Neural cell (in vitro differentiated cells): ENCODE results near the gene AIP. TPM values are rescaled to one million over a fixed set of nuclear protein-coding genes. Genes with fewer than 3 reads are reported as not detected.

Experiments used
- H2AFZ ChIP-seq: fragments of 200-600, 300-800 bp; sonication (generic), shearing (Covaris generic); 2 replicates; pipeline ENCODE4 v1.6.0; 2014; ENCODE audit warnings: low read depth, mild to moderate bottlenecking, antibody characterized with exemption, low read length, moderate library complexity
- H3F3A ChIP-seq: fragments of 200-600 bp; shearing (Covaris generic); 2 replicates; pipeline ENCODE4 v1.6.1; 2016; ENCODE audit warnings: mild to moderate bottlenecking, moderate library complexity, mixed read lengths, antibody characterized with exemption, low read length; ENCODE audit not compliant: insufficient read depth, poor library complexity, severe bottlenecking
- H3K27ac ChIP-seq: fragments of 200-600, 300-800 bp; sonication (generic), shearing (Covaris generic); 2 replicates; pipeline ENCODE4 v1.5.1; 2014; ENCODE audit warnings: mild to moderate bottlenecking, low read length, moderate library complexity
- H3K27me3 ChIP-seq: fragments of 300-800, 200-600 bp; sonication (generic), shearing (Covaris generic); 2 replicates; pipeline ENCODE4 v1.6.0; 2014; ENCODE audit warnings: mild to moderate bottlenecking, low read depth, low read length, moderate library complexity; ENCODE audit not compliant: insufficient read depth
- H3K36me3 ChIP-seq: fragments of 300-800, 200-600 bp; sonication (generic), shearing (Covaris generic); 2 replicates; pipeline ENCODE4 v1.5.1; 2014; ENCODE audit warnings: mild to moderate bottlenecking, antibody characterized with exemption, low read length, moderate library complexity; ENCODE audit not compliant: insufficient read depth
- H3K4me2 ChIP-seq: fragments of 300-800, 200-600 bp; sonication (generic), shearing (Covaris generic); 2 replicates; pipeline ENCODE4 v1.6.0; 2014; ENCODE audit warnings: mild to moderate bottlenecking, low read length
- H3K4me3 ChIP-seq: fragments of 300-800, 200-600 bp; sonication (generic), shearing (Covaris generic); 2 replicates; pipeline ENCODE4 v1.5.1; 2014; ENCODE audit warnings: mild to moderate bottlenecking, low read length, moderate library complexity
- H3K79me2 ChIP-seq: fragments of 200-600 bp; shearing (Covaris generic); replicated peaks from 2 replicates; pipeline ENCODE4 v1.6.0; 2014; ENCODE audit warnings: mild to moderate bottlenecking, low read length, moderate library complexity; ENCODE audit not compliant: insufficient read depth
- H3K9ac ChIP-seq: fragments of 300-800, 200-600 bp; sonication (generic), shearing (Covaris generic); 2 replicates; pipeline ENCODE4 v1.6.1; 2016; ENCODE audit warnings: mild to moderate bottlenecking, low read length, mixed read lengths
- H3K9me2 ChIP-seq: fragments of 200-600 bp; shearing (Covaris generic); 2 replicates; pipeline ENCODE4 v1.6.1; 2016; ENCODE audit warnings: mild to moderate bottlenecking, low read length, mixed read lengths; ENCODE audit not compliant: insufficient read depth
- H3K9me3 ChIP-seq: fragments of 200-600, 300-800 bp; sonication (generic), shearing (Covaris generic); 2 replicates; pipeline ENCODE4 v1.6.1; 2016; ENCODE audit warnings: mild to moderate bottlenecking, mixed run types, low read length, moderate library complexity, mixed read lengths
- H4K20me1 ChIP-seq: fragments of 200-600 bp; shearing (Covaris generic); 2 replicates; pipeline ENCODE4 v1.6.1; 2016; ENCODE audit warnings: mild to moderate bottlenecking, mixed run types; ENCODE audit not compliant: insufficient read depth
- EP300 ChIP-seq: fragments of 450-650 bp; conservative IDR thresholded peaks from 2 replicates; pipeline ENCODE4 v1.6.1; 2014; ENCODE audit warnings: antibody characterized with exemption, mild to moderate bottlenecking, moderate library complexity; ENCODE audit not compliant: poor library complexity, severe bottlenecking
- MXI1 ChIP-seq: fragments of 450-650 bp; conservative IDR thresholded peaks from 2 replicates; pipeline ENCODE4 v1.6.1; 2014; ENCODE audit warnings: antibody characterized with exemption, mild to moderate bottlenecking; ENCODE audit not compliant: poor library complexity, severe bottlenecking
- POLR2AphosphoS5 ChIP-seq: IDR thresholded peaks from 2 replicates; pipeline ENCODE4 v1.6.1; 2012
- RAD21 ChIP-seq: fragments of 450-650 bp; conservative IDR thresholded peaks from 2 replicates; pipeline ENCODE4 v1.6.1; 2014; ENCODE audit warnings: antibody characterized with exemption, mild to moderate bottlenecking, moderate library complexity
- SMC3 ChIP-seq: fragments of 450-650 bp; conservative IDR thresholded peaks from 2 replicates; pipeline ENCODE4 v1.6.1; 2014; ENCODE audit warnings: antibody characterized with exemption, mild to moderate bottlenecking, moderate library complexity; ENCODE audit not compliant: poor library complexity
- TAF1 ChIP-seq: IDR thresholded peaks from 2 replicates; pipeline ENCODE4 v1.6.1; 2012; ENCODE audit warnings: low read depth
- polyA plus RNA-seq: library from polyadenylated mRNA; depleted of rRNA; stranded (reverse); fragments of >200 nt; gene quantifications from 2 replicates; pipeline ENCODE4 v1.2.3, GENCODE V29; 2014
- TF ChIP-seq, protein P1 (sequence below): IDR thresholded peaks from 2 replicates; pipeline ENCODE4 v1.6.1; 2012; ENCODE audit warnings: borderline replicate concordance
- TF ChIP-seq, protein P2 (sequence below): fragments of 450-650 bp; IDR thresholded peaks from 2 replicates; pipeline ENCODE4 v1.5.1; 2014; ENCODE audit warnings: antibody characterized with exemption, mild to moderate bottlenecking, moderate library complexity; ENCODE audit not compliant: poor library complexity, severe bottlenecking

Gene AIP
- polyA plus RNA-seq, 1 donor from 2014 or later = 83.9 TPM

GRCh38 chr11:67486481-67487195 is 3.8 kb downstream of the AIP start:
- Histone ChIP-seq H3K27me3 (no peaks in the 10 kb centered on the region), H3K79me2 (peaks cover 4% of the 10 kb centered on the region), H3K4me3 (no peak overlapping the region), H3K4me2 (no peak overlapping the region), H3K27ac (no peak overlapping the region), H3K9me2 (no peaks in the 10 kb centered on the region), H3F3A (no peaks in the 10 kb centered on the region), H3K36me3 (no peaks in the 10 kb centered on the region), H2AFZ (no peak overlapping the region), H3K9me3 (no peaks in the 10 kb centered on the region), H3K9ac (no peak overlapping the region), H4K20me1 (no peaks in the 10 kb centered on the region)
- TF ChIP-seq TAF1 (no peak), RAD21 (no peak), EP300 (no peak), MXI1 (no peak), POLR2AphosphoS5 (no peak)
- TF ChIP-seq, protein P1, sequence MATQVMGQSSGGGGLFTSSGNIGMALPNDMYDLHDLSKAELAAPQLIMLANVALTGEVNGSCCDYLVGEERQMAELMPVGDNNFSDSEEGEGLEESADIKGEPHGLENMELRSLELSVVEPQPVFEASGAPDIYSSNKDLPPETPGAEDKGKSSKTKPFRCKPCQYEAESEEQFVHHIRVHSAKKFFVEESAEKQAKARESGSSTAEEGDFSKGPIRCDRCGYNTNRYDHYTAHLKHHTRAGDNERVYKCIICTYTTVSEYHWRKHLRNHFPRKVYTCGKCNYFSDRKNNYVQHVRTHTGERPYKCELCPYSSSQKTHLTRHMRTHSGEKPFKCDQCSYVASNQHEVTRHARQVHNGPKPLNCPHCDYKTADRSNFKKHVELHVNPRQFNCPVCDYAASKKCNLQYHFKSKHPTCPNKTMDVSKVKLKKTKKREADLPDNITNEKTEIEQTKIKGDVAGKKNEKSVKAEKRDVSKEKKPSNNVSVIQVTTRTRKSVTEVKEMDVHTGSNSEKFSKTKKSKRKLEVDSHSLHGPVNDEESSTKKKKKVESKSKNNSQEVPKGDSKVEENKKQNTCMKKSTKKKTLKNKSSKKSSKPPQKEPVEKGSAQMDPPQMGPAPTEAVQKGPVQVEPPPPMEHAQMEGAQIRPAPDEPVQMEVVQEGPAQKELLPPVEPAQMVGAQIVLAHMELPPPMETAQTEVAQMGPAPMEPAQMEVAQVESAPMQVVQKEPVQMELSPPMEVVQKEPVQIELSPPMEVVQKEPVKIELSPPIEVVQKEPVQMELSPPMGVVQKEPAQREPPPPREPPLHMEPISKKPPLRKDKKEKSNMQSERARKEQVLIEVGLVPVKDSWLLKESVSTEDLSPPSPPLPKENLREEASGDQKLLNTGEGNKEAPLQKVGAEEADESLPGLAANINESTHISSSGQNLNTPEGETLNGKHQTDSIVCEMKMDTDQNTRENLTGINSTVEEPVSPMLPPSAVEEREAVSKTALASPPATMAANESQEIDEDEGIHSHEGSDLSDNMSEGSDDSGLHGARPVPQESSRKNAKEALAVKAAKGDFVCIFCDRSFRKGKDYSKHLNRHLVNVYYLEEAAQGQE = no peak
- TF ChIP-seq, protein P2, sequence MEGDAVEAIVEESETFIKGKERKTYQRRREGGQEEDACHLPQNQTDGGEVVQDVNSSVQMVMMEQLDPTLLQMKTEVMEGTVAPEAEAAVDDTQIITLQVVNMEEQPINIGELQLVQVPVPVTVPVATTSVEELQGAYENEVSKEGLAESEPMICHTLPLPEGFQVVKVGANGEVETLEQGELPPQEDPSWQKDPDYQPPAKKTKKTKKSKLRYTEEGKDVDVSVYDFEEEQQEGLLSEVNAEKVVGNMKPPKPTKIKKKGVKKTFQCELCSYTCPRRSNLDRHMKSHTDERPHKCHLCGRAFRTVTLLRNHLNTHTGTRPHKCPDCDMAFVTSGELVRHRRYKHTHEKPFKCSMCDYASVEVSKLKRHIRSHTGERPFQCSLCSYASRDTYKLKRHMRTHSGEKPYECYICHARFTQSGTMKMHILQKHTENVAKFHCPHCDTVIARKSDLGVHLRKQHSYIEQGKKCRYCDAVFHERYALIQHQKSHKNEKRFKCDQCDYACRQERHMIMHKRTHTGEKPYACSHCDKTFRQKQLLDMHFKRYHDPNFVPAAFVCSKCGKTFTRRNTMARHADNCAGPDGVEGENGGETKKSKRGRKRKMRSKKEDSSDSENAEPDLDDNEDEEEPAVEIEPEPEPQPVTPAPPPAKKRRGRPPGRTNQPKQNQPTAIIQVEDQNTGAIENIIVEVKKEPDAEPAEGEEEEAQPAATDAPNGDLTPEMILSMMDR = no peak

DNA sequence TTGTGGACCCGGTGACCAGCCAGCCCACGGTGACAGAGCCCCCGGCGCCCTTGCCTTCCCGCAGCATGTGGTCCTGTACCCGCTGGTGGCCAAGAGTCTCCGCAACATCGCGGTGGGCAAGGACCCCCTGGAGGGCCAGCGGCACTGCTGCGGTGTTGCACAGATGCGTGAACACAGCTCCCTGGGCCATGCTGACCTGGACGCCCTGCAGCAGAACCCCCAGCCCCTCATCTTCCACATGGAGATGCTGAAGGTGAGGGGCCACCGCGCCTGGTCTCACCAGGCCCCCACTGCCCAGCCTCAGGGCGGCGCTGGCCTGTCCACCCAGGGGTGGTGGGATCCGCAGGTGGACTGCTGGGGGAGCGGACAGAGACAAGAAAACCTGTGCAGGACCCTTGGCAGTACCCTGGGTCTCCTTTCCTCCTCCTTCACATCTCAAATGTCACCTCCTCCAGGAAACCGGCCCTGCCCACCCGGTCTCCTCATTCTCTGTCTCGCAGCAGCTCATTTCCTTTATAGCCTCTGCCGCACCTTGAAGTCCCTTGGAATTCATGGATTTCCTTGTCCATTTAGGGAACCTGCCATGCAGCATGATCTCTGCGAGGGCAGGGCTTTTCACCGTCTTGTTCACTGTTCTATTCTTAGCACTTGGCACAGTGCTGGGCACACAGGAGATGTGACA is 6.5 kb downstream of the AIP start:
- no peaks in the 10 kb centered on the region for H3K79me2 ChIP-seq
- no peak overlapping the region for H2AFZ ChIP-seq
- no peaks in the 10 kb centered on the region for H4K20me1 ChIP-seq
- no peak overlapping the region for H3K9ac ChIP-seq
- H3K27ac ChIP-seq = no peak overlapping the region
- H3K4me2 ChIP-seq = no peak overlapping the region
- H3K27me3 ChIP-seq = no peaks in the 10 kb centered on the region
- H3K36me3 ChIP-seq = no peaks in the 10 kb centered on the region
- H3F3A ChIP-seq = no peaks in the 10 kb centered on the region
- no peak overlapping the region for H3K4me3 ChIP-seq
- TF ChIP-seq SMC3 = no peak
- TF ChIP-seq, protein P2 = no peak
- TF ChIP-seq, protein P1 = no peak
- no peaks in the 10 kb centered on the region for H3K9me3 ChIP-seq
- no peaks in the 10 kb centered on the region for H3K9me2 ChIP-seq
